A549 treated with RU486 at 1 μM for 4 hours (cell line): Measurements from ENCODE around the gene MED1. TPM values are rescaled to one million over a fixed set of nuclear protein-coding genes. Genes with fewer than 3 reads are reported as not detected.

Source experiments
- total RNA-seq: library from RNA; stranded (reverse); fragments of 200-300 nt; extraction: Qiagen RNA extraction; gene quantifications from 5 replicates; pipeline ENCODE4 v1.2.3, GENCODE V29; 2022; ENCODE audit warnings: low read depth

The MED1 gene, protein sequence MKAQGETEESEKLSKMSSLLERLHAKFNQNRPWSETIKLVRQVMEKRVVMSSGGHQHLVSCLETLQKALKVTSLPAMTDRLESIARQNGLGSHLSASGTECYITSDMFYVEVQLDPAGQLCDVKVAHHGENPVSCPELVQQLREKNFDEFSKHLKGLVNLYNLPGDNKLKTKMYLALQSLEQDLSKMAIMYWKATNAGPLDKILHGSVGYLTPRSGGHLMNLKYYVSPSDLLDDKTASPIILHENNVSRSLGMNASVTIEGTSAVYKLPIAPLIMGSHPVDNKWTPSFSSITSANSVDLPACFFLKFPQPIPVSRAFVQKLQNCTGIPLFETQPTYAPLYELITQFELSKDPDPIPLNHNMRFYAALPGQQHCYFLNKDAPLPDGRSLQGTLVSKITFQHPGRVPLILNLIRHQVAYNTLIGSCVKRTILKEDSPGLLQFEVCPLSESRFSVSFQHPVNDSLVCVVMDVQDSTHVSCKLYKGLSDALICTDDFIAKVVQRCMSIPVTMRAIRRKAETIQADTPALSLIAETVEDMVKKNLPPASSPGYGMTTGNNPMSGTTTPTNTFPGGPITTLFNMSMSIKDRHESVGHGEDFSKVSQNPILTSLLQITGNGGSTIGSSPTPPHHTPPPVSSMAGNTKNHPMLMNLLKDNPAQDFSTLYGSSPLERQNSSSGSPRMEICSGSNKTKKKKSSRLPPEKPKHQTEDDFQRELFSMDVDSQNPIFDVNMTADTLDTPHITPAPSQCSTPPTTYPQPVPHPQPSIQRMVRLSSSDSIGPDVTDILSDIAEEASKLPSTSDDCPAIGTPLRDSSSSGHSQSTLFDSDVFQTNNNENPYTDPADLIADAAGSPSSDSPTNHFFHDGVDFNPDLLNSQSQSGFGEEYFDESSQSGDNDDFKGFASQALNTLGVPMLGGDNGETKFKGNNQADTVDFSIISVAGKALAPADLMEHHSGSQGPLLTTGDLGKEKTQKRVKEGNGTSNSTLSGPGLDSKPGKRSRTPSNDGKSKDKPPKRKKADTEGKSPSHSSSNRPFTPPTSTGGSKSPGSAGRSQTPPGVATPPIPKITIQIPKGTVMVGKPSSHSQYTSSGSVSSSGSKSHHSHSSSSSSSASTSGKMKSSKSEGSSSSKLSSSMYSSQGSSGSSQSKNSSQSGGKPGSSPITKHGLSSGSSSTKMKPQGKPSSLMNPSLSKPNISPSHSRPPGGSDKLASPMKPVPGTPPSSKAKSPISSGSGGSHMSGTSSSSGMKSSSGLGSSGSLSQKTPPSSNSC (N-terminal part only)
- 24.9 to 34.8 TPM (median 32.9 TPM) in 5 replicates for total RNA-seq

DNA sequence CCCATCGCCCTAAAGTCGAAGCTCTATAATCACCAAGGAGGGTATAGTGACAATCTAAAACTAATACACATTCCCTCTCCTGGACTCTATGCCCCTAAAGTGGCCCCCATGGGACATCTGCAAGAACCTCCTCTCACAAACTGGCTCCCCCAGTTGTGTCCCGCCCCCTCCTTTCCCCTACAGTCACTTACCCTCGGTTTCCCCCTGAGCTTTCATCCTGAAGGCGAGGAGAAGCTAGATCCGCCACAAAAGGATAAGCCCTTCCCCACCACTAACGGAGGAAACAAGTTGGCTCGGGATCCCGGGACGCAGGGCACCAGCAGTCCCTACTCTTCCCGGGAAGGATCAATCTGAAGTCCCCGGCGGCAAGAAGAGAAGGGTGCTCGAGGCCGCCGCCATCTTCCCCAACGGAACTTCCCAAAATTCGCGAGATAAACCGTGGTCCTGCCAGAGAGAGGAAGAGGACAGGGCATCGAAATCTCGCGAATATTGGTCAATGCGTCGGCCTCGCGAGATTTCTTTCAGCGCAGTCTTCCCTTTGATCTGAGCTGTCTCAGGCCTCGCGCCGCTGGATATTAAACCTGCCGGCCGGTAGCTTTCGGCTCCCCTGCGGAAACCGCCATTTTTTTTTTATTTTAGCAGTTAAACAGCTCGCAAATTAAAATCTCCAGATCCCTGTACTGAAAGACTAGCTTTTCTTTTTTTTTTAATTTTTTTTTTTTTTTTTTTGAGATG is at the start of gene MED1:
MED1 (minus strand) TSS at position 417 of the 735 bp plus-strand sequence; CDS start at position 216, 201 bp downstream.

DNA sequence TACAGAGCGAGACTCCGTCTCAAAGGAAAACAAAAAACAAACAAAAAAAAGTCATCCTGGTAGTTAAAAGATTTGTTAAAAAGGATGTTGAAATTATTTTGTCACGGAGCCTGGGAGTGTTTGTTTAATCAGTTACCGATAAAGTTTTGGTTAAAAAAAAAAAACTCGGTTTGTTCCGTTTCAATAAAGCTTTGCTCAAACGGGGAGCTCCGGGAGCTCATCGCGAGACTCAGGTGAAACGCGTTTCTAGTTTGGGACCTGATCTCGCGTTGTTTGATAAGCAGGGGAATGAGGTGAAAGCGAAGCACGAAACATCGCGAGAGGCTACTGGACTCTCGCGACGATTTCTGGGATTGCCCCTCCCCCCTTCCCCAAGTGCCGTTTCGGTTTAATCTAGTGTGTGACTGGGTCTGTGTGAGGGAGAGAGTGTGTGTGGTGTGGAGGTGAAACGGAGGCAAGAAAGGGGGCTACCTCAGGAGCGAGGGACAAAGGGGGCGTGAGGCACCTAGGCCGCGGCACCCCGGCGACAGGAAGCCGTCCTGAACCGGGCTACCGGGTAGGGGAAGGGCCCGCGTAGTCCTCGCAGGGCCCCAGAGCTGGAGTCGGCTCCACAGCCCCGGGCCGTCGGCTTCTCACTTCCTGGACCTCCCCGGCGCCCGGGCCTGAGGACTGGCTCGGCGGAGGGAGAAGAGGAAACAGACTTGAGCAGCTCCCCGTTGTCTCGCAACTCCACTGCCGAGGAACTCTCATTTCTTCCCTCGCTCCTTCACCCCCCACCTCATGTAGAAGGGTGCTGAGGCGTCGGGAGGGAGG is 10.3 kb upstream of the MED1 start, which contains the start of gene CDK12:
CDK12 (plus strand) TSS at position 374 of the 813 bp plus-strand sequence. CDS start 586 bp downstream, outside the sequence.

GRCh38 chr17:39401412-39402243 is 49.4 kb downstream of the MED1 start, which contains the start of gene FBXL20:
TSS of gene FBXL20 (minus strand) at chr17:39401626. CDS start at chr17:39401402, 224 bp downstream.

Other genes starting within 250 kb of the MED1 start
- 0.12 to 0.34 TPM (median 0.21 TPM) in 5 replicates for gene STAC2, start 225.3 kb downstream of the MED1 start, total RNA-seq
- 6.3 to 8.6 TPM (median 8.1 TPM) in 5 replicates for gene FBXL20, start 49.6 kb downstream of the MED1 start, total RNA-seq
- gene CDK12, start 10.2 kb upstream of the MED1 start, total RNA-seq, result 29.3 to 38.4 TPM (median 36.1 TPM) in 5 replicates
- not detected in 5 replicates for gene NEUROD2, start 156.7 kb upstream of the MED1 start, total RNA-seq
- gene PPP1R1B, start 175.7 kb upstream of the MED1 start, total RNA-seq, result 0.13 TPM in 1 of 5 replicates, not detected in the others
- gene STARD3, start 185.9 kb upstream of the MED1 start, total RNA-seq, result 40.5 to 62.3 TPM (median 55.7 TPM) in 5 replicates
- 0.54 to 1.0 TPM (median 0.92 TPM) in 5 replicates for gene TCAP, start 214.1 kb upstream of the MED1 start, total RNA-seq
- gene PNMT, start 217.2 kb upstream of the MED1 start, total RNA-seq, result not detected in 5 replicates
- 6.4 to 8.5 TPM (median 8.1 TPM) in 5 replicates for gene PGAP3, start 236.8 kb upstream of the MED1 start, total RNA-seq
- 27.5 to 36.2 TPM (median 30.1 TPM) in 5 replicates for gene ERBB2, start 248.8 kb upstream of the MED1 start, total RNA-seq